Liver (tissue), 9 donors: ENCODE data around the gene ELL2. TPM values are rescaled to one million over a fixed set of nuclear protein-coding genes. Genes with fewer than 3 reads are reported as not detected.

Experiments used
- DNase-seq: peaks from one replicate; pipeline ENCODE4 v3.0.0-alpha.2; 2017; ENCODE audit warnings: low spot score
- H3K27ac ChIP-seq, 2 donors: one replicate each; pipeline ENCODE4 v1.7.0; 2013; ENCODE audit warnings: inconsistent platforms in 2 of 2, low read length in 2 of 2, control low read depth in 1 of 2, low read depth in 1 of 2, mild to moderate bottlenecking in 1 of 2
- H3K27me3 ChIP-seq, 4 donors: one replicate each; pipeline versions ENCODE4 v1.6.1 to v1.7.0; 2013; ENCODE audit warnings: low read length in 3 of 4, inconsistent platforms in 1 of 4, mild to moderate bottlenecking in 1 of 4, moderate library complexity in 1 of 4; ENCODE audit not compliant: control insufficient read depth in 4 of 4, insufficient read depth in 4 of 4
- H3K36me3 ChIP-seq, 4 donors: one replicate each; pipeline versions ENCODE4 v1.6.1 to v1.7.0; 2013; ENCODE audit warnings: low read length in 3 of 4, mild to moderate bottlenecking in 3 of 4, low read depth in 1 of 4, moderate library complexity in 1 of 4; ENCODE audit not compliant: control insufficient read depth in 4 of 4, insufficient read depth in 3 of 4
- H3K4me1 ChIP-seq, 4 donors: one replicate each; pipeline versions ENCODE4 v1.6.1 to v1.7.0; 2013; ENCODE audit warnings: low read length in 3 of 4, mild to moderate bottlenecking in 3 of 4, moderate library complexity in 1 of 4; ENCODE audit not compliant: control insufficient read depth in 4 of 4, insufficient read depth in 4 of 4
- H3K4me3 ChIP-seq, 3 donors: one replicate each; pipeline versions ENCODE4 v1.6.1 to v1.7.0; 2013; ENCODE audit warnings: low read length in 3 of 3, control low read depth in 1 of 3, low read depth in 1 of 3, mild to moderate bottlenecking in 1 of 3
- H3K9ac ChIP-seq, 2 donors: one replicate each; pipeline ENCODE4 v1.7.0; 2013; ENCODE audit warnings: low read length in 2 of 2, mild to moderate bottlenecking in 2 of 2, moderate library complexity in 2 of 2, control low read depth in 1 of 2, low read depth in 1 of 2
- H3K9me3 ChIP-seq, 4 donors: one replicate each; pipeline versions ENCODE4 v1.6.1 to v1.7.0; 2013; ENCODE audit warnings: low read length in 3 of 4; ENCODE audit not compliant: control insufficient read depth in 4 of 4
- CTCF ChIP-seq: fragments of 150-350 bp; IDR thresholded peaks from 2 replicates; pipeline ENCODE4 v1.5.1; 2017; ENCODE audit warnings: improper control_type of control experiment, low read depth, low read length; ENCODE audit not compliant: missing input control
- EGR1 ChIP-seq, 2 donors: IDR thresholded peaks; 2 replicates each; pipeline ENCODE4 v1.6.1; 2016 to 2018; ENCODE audit warnings: antibody characterized with exemption in 2 of 2, low read depth in 2 of 2
- FOXA1 ChIP-seq: IDR thresholded peaks from 2 replicates; pipeline ENCODE4 v1.6.1; 2016; ENCODE audit warnings: antibody characterized with exemption
- FOXA2 ChIP-seq: IDR thresholded peaks from 2 replicates; pipeline ENCODE4 v1.6.1; 2016; ENCODE audit warnings: antibody characterized with exemption
- GABPA ChIP-seq, 2 donors: IDR thresholded peaks in 1 of 2; conservative IDR thresholded peaks in 1 of 2; 2 replicates each; pipeline ENCODE4 v1.6.1; 2016; ENCODE audit warnings: antibody characterized with exemption in 2 of 2, mild to moderate bottlenecking in 1 of 2, moderate library complexity in 1 of 2
- HNF4A ChIP-seq, 2 donors: conservative IDR thresholded peaks; 2 replicates each; pipeline ENCODE4 v1.6.1; 2016; ENCODE audit warnings: antibody characterized with exemption in 2 of 2, mild to moderate bottlenecking in 2 of 2
- HNF4G ChIP-seq: IDR thresholded peaks from 2 replicates; pipeline ENCODE4 v1.6.1; 2016; ENCODE audit warnings: antibody characterized with exemption
- JUND ChIP-seq, 2 donors: IDR thresholded peaks; 2 replicates each; pipeline ENCODE4 v1.6.1; 2016; ENCODE audit warnings: antibody characterized with exemption in 2 of 2
- MAX ChIP-seq: IDR thresholded peaks from 2 replicates; pipeline ENCODE4 v1.6.1; 2016; ENCODE audit warnings: antibody characterized with exemption
- NR2F2 ChIP-seq: IDR thresholded peaks from 2 replicates; pipeline ENCODE4 v1.6.1; 2016; ENCODE audit warnings: antibody characterized with exemption
- RAD21 ChIP-seq, 2 donors: IDR thresholded peaks; 2 replicates each; pipeline ENCODE4 v1.6.1; 2016; ENCODE audit warnings: antibody characterized with exemption in 2 of 2, mild to moderate bottlenecking in 2 of 2
- REST ChIP-seq: IDR thresholded peaks from 2 replicates; pipeline ENCODE4 v1.6.1; 2016; ENCODE audit warnings: antibody characterized with exemption, mild to moderate bottlenecking
- RXRA ChIP-seq, 2 donors: IDR thresholded peaks; 2 replicates each; pipeline ENCODE4 v1.6.1; 2017 to 2018; ENCODE audit warnings: antibody characterized with exemption in 2 of 2, mild to moderate bottlenecking in 1 of 2
- SP1 ChIP-seq: IDR thresholded peaks from 2 replicates; pipeline ENCODE4 v1.6.1; 2018; ENCODE audit warnings: antibody characterized with exemption, mild to moderate bottlenecking
- TAF1 ChIP-seq: conservative IDR thresholded peaks from 2 replicates; pipeline ENCODE4 v1.6.1; 2016; ENCODE audit warnings: antibody characterized with exemption, mild to moderate bottlenecking
- YY1 ChIP-seq: IDR thresholded peaks from 2 replicates; pipeline ENCODE4 v1.6.1; 2016; ENCODE audit warnings: antibody characterized with exemption, mild to moderate bottlenecking
- WGBS: extraction: QIAGEN DNeasy Blood & Tissue Kit; methylation state at CpG from one replicate; pipeline ENCODE4 v1.1.7; 2013; 5-methylcytosine and 5-hydroxymethylcytosine counted together
- polyA plus RNA-seq, 2 donors: library from polyadenylated mRNA; stranded (reverse) in 1 of 2; unstranded in 1 of 2; fragments of 200-250 nt in 1 of 2; fragments of >200 nt in 1 of 2; fragmentation: Nextera tagmentation in 1 of 2; extraction: Ambion mirVana in 1 of 2; gene quantifications; one replicate each; pipeline versions ENCODE4 v1.2.1 to v1.2.3, GENCODE V29; 2013 to 2015
- total RNA-seq, 2 donors: library from RNA; depleted of rRNA; stranded (reverse); fragments of >200 nt; gene quantifications; one replicate each; pipeline ENCODE4 v1.2.3, GENCODE V29; 2014
- TF ChIP-seq, protein P1 (sequence below): IDR thresholded peaks from 2 replicates; pipeline ENCODE4 v1.6.1; 2016; ENCODE audit warnings: antibody characterized with exemption
- TF ChIP-seq, protein P2 (sequence below): IDR thresholded peaks from 2 replicates; pipeline ENCODE4 v1.6.1; 2016; ENCODE audit warnings: antibody characterized with exemption
- donor health status: healthy.
- donor health status: healthy.
- donor health status: healthy.
- donor health status: healthy.
- donor health status: healthy.

ELL2 gene
- total and polyA plus RNA-seq, 4 donors = 21.0 to 64.5 (median 45.9) TPM

- 98% methylated on average over 1 of the region's 1 CpG for WGBS
- no peaks in the 10 kb centered on the region for H3K9me3 ChIP-seq
- H3K4me3 ChIP-seq = no peak overlapping the region
- H3K36me3 ChIP-seq = no peaks in the 10 kb centered on the region
- peaks cover 3 to 34% (median 22%) of the 10 kb centered on the region in 4 donors for H3K4me1 ChIP-seq
- no peak for TF ChIP-seq MAX
- H3K27me3 ChIP-seq = no peaks in the 10 kb centered on the region
- DNase-seq = no peak
- H3K9ac ChIP-seq = no peak overlapping the region
- no peak overlapping the region for H3K27ac ChIP-seq
These were observed 5.6 kb upstream of the ELL2 start for GRCh38 chr5:95967236-95967635.

- H3K27ac ChIP-seq = peak overlapping the region in 1 of 2 donors; percentile 13
- H3K4me1 ChIP-seq = peaks cover 3 to 35% (median 22%) of the 10 kb centered on the region in 4 donors
- TF ChIP-seq REST (no peak), SP1 (no peak), RXRA (IDR thresholded peaks at IDR 0.05) (peak in 1 of 2 donors; percentile 32), RAD21 (IDR thresholded peaks at IDR 0.05) (peak; percentile 36 to 38), YY1 (no peak), FOXA1 (peak; percentile 87), TAF1 (no peak), HNF4G (no peak), GABPA (IDR thresholded peaks at IDR 0.05 in 1 of 2, conservative IDR thresholded peaks at IDR 0.05 in 1 of 2) (no peak), CTCF (no peak), JUND (IDR thresholded peaks at IDR 0.05) (no peak), HNF4A (conservative IDR thresholded peaks at IDR 0.05) (peak; percentile 16 to 38), FOXA2 (peak; percentile 96), MAX (no peak), NR2F2 (no peak), EGR1 (IDR thresholded peaks at IDR 0.05; ENCODE audit: low read depth in 2 of 2) (no peak)
- TF ChIP-seq, protein P1, sequence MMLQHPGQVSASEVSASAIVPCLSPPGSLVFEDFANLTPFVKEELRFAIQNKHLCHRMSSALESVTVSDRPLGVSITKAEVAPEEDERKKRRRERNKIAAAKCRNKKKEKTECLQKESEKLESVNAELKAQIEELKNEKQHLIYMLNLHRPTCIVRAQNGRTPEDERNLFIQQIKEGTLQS = no peak
- TF ChIP-seq, protein P2, sequence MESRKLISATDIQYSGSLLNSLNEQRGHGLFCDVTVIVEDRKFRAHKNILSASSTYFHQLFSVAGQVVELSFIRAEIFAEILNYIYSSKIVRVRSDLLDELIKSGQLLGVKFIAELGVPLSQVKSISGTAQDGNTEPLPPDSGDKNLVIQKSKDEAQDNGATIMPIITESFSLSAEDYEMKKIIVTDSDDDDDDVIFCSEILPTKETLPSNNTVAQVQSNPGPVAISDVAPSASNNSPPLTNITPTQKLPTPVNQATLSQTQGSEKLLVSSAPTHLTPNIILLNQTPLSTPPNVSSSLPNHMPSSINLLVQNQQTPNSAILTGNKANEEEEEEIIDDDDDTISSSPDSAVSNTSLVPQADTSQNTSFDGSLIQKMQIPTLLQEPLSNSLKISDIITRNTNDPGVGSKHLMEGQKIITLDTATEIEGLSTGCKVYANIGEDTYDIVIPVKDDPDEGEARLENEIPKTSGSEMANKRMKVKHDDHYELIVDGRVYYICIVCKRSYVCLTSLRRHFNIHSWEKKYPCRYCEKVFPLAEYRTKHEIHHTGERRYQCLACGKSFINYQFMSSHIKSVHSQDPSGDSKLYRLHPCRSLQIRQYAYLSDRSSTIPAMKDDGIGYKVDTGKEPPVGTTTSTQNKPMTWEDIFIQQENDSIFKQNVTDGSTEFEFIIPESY = no peak
- H3K9me3 ChIP-seq = no peaks in the 10 kb centered on the region
- 34% methylated on average over 2 of the region's 2 CpGs for WGBS
- H3K4me3 ChIP-seq = no peak overlapping the region
- H3K27me3 ChIP-seq = no peaks in the 10 kb centered on the region
- H3K9ac ChIP-seq = peak overlapping the region in 1 of 2 donors; percentile 8
- H3K36me3 ChIP-seq = no peaks in the 10 kb centered on the region
- no peak for DNase-seq
These were observed 4.4 kb upstream of the ELL2 start for GRCh38 chr5:95966005-95966404.
